Upper lobe of left lung (tissue), 6 donors: Measurements from ENCODE around the gene MMP14. TPM values are rescaled to one million over a fixed set of nuclear protein-coding genes. Genes with fewer than 3 reads are reported as not detected.

Experiments used
- ATAC-seq, 2 donors: fragments of 200-7000 bp; cut with Tn5 transposase; one replicate each; pipeline ENCODE4 v1.9.1; 2022; ENCODE audit warnings: mild to moderate bottlenecking in 2 of 2, moderate library complexity in 2 of 2; ENCODE audit not compliant: low FRiP score in 2 of 2
- DNase-seq, 2 donors: peaks; one replicate each; pipeline ENCODE4 v3.0.0-alpha.2; 2019 to 2020
- H3K27ac ChIP-seq, 4 donors: fragments of 200-600 bp; sonication (generic); one replicate each; pipeline ENCODE4 v1.5.1; 2016 to 2019
- H3K27me3 ChIP-seq, 4 donors: fragments of 200-600 bp; sonication (generic); one replicate each; pipeline ENCODE4 v1.5.1; 2017 to 2019
- H3K36me3 ChIP-seq, 4 donors: fragments of 200-600 bp; sonication (generic); one replicate each; pipeline ENCODE4 v1.5.1; 2016 to 2019
- H3K4me1 ChIP-seq, 4 donors: fragments of 200-600 bp; sonication (generic); one replicate each; pipeline ENCODE4 v1.5.1; 2018 to 2019
- H3K4me3 ChIP-seq, 4 donors: fragments of 200-600 bp; sonication (generic); one replicate each; pipeline ENCODE4 v1.5.1; 2017 to 2019; ENCODE audit warnings: mild to moderate bottlenecking in 2 of 4, moderate library complexity in 1 of 4
- H3K9me3 ChIP-seq, 4 donors: fragments of 200-600 bp; sonication (generic); one replicate each; pipeline ENCODE4 v1.5.1; 2018 to 2019
- EP300 ChIP-seq, 4 donors: sonication (generic); formaldehyde crosslinking; IDR thresholded peaks; one replicate each; pipeline ENCODE4 v1.5.1; 2017; ENCODE audit warnings: antibody characterized with exemption in 4 of 4, control low read depth in 2 of 4
- POLR2A ChIP-seq, 4 donors: fragments of 450-650 bp; IDR thresholded peaks; one replicate each; pipeline ENCODE4 v1.5.1; 2016 to 2017; ENCODE audit warnings: antibody characterized with exemption in 4 of 4, mild to moderate bottlenecking in 2 of 4
- POLR2AphosphoS5 ChIP-seq, 2 donors: sonication (generic); formaldehyde crosslinking; IDR thresholded peaks; one replicate each; pipeline ENCODE4 v1.5.1; 2017; ENCODE audit warnings: antibody characterized with exemption in 2 of 2
- WGBS, 2 donors: methylation state at CpG; one replicate each; pipeline ENCODE4 v1.1.5; 2017 to 2018; 5-methylcytosine and 5-hydroxymethylcytosine counted together
- total RNA-seq, 6 donors: library from RNA; depleted of rRNA in 4 of 6; stranded (reverse); fragments of >200 nt in 4 of 6; gene quantifications; one replicate each; pipeline versions ENCODE4 v1.1.0 to v1.2.1, GENCODE V29; 2016 to 2021
- TF ChIP-seq, protein P1 (sequence below), 6 experiments: fragments of 450-650 bp in 4 of 6; fragments of 200-600 bp in 2 of 6; sonication (generic) in 2 of 6; IDR thresholded peaks; one replicate each; pipeline ENCODE4 v1.5.1; 2016 to 2019; ENCODE audit warnings: antibody characterized with exemption in 6 of 6
- donor health status: DM: no; HTN: no; CAD: no; lungs with moderate emphysema.
- donor health status: DM: no; HTN: yes; CAD: no; lungs with severe emphysema.

The MMP14 gene
- total RNA-seq, 6 donors from 2014 or later = 53.4 to 157 (median 104) TPM

GRCh38 chr14:22843123-22843925, 6.9 kb downstream of the MMP14 start:
- Histone ChIP-seq H3K27ac (no peak overlapping the region), H3K4me1 (peaks cover 27 to 48% (median 38%) of the 10 kb centered on the region in 4 donors), H3K36me3 (peaks cover 36 to 65% (median 51%) of the 10 kb centered on the region in 4 donors), H3K27me3 (no peaks in the 10 kb centered on the region), H3K4me3 (no peak overlapping the region), H3K9me3 (no peaks in the 10 kb centered on the region)
- no peak for ATAC-seq
- DNase-seq = no peak
- 81 to 94% methylated on average over 19 to 21 of the region's 21 CpGs for WGBS, 2 donors
- no peak for TF ChIP-seq POLR2AphosphoS5 (IDR thresholded peaks at IDR 0.05)
- TF ChIP-seq POLR2A (IDR thresholded peaks at IDR 0.05) = no peak
- no peak for TF ChIP-seq EP300 (IDR thresholded peaks at IDR 0.05)
- TF ChIP-seq, protein P1, sequence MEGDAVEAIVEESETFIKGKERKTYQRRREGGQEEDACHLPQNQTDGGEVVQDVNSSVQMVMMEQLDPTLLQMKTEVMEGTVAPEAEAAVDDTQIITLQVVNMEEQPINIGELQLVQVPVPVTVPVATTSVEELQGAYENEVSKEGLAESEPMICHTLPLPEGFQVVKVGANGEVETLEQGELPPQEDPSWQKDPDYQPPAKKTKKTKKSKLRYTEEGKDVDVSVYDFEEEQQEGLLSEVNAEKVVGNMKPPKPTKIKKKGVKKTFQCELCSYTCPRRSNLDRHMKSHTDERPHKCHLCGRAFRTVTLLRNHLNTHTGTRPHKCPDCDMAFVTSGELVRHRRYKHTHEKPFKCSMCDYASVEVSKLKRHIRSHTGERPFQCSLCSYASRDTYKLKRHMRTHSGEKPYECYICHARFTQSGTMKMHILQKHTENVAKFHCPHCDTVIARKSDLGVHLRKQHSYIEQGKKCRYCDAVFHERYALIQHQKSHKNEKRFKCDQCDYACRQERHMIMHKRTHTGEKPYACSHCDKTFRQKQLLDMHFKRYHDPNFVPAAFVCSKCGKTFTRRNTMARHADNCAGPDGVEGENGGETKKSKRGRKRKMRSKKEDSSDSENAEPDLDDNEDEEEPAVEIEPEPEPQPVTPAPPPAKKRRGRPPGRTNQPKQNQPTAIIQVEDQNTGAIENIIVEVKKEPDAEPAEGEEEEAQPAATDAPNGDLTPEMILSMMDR (IDR thresholded peaks at IDR 0.05) = no peak

DNA sequence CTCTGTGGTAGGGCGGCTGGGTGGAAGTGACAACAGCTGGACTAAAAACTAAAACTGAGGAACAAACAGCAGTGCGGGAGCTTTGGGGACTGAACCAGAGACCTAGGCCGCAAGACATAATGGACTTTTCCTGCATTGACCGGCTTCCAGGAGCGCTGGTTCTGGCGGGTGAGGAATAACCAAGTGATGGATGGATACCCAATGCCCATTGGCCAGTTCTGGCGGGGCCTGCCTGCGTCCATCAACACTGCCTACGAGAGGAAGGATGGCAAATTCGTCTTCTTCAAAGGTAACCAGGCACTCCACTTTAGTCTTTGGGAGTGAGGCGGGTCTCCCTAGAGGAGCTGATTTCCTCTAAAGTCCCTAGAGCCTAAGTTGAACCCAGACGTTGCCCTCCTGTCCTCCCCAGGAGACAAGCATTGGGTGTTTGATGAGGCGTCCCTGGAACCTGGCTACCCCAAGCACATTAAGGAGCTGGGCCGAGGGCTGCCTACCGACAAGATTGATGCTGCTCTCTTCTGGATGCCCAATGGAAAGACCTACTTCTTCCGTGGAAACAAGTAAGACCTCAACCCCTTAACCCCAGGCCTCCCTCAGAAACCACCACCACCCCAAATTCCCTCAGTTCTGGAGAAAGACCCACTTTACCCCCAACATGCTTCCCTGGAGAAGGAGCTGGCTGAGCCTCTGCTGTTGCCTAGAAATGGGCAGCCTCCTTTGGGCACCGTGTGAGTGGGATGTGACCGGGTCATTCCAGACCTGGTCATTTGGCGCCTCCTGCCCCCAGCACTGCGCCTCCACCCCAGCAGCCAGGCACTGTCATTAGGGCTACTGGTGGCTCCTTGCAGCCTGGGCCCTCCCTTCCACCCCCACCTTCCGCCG, 8.1 kb downstream of the MMP14 start:
- peak overlapping the region in 1 of 4 donors; percentile 7 for H3K27ac ChIP-seq
- H3K4me1 ChIP-seq = peaks cover 23 to 41% (median 32%) of the 10 kb centered on the region in 4 donors
- 87 to 94% methylated on average over 17 to 22 of the region's 22 CpGs for WGBS, 2 donors
- no peaks in the 10 kb centered on the region for H3K9me3 ChIP-seq
- no peak for TF ChIP-seq POLR2A (IDR thresholded peaks at IDR 0.05)
- ATAC-seq (no peak), DNase-seq (no peak)
- peaks cover 36 to 65% (median 51%) of the 10 kb centered on the region in 4 donors for H3K36me3 ChIP-seq
- H3K4me3 ChIP-seq = no peak overlapping the region
- H3K27me3 ChIP-seq = no peaks in the 10 kb centered on the region

DNA sequence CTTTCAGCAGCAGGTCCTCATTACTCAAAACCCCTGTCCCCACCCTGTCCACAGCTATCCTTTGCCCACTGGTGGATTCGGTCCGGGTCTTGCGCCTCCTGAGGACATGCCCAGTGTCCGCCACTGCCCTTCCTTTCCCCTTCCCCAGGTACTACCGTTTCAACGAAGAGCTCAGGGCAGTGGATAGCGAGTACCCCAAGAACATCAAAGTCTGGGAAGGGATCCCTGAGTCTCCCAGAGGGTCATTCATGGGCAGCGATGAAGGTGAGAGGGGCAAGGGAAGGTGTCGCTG, 8.7 kb downstream of the MMP14 start:
- no peak for ATAC-seq
- Histone ChIP-seq H3K36me3 (peaks cover 36 to 65% (median 51%) of the 10 kb centered on the region in 4 donors), H3K27ac (peak overlapping the region in 1 of 4 donors; percentile 7), H3K4me1 (peaks cover 21 to 36% (median 31%) of the 10 kb centered on the region in 4 donors), H3K4me3 (no peak overlapping the region), H3K9me3 (no peaks in the 10 kb centered on the region), H3K27me3 (no peaks in the 10 kb centered on the region)
- no peak for DNase-seq
- TF ChIP-seq POLR2A (IDR thresholded peaks at IDR 0.05) (no peak), POLR2AphosphoS5 (IDR thresholded peaks at IDR 0.05) (no peak), EP300 (IDR thresholded peaks at IDR 0.05) (no peak)
- TF ChIP-seq, protein P1 (IDR thresholded peaks at IDR 0.05) = no peak
- 89 to 94% methylated on average over 9 of the region's 9 CpGs for WGBS, 2 donors

- Histone ChIP-seq H3K36me3 (peaks cover 36 to 62% (median 51%) of the 10 kb centered on the region in 4 donors), H3K27ac (peak overlapping the region; percentile 72 to 82 (median 78)), H3K4me3 (no peak overlapping the region), H3K9me3 (no peaks in the 10 kb centered on the region), H3K27me3 (no peaks in the 10 kb centered on the region), H3K4me1 (peaks cover 21 to 39% (median 32%) of the 10 kb centered on the region in 4 donors)
- WGBS, 2 donors = 83 to 91% methylated on average over 8 to 25 of the region's 26 CpGs
- DNase-seq (peak in 1 of 2 donors; percentile 81), ATAC-seq (no peak)
- TF ChIP-seq POLR2AphosphoS5 (IDR thresholded peaks at IDR 0.05) (no peak), POLR2A (IDR thresholded peaks at IDR 0.05) (no peak), EP300 (IDR thresholded peaks at IDR 0.05) (no peak)
- TF ChIP-seq, protein P1 (IDR thresholded peaks at IDR 0.05) = no peak
Measured at GRCh38 chr14:22845821-22846625, 9.6 kb downstream of the MMP14 start.
